H1 (cell line): ENCODE data around the gene NUAK1. TPM values are rescaled to one million over a fixed set of nuclear protein-coding genes. Genes with fewer than 3 reads are reported as not detected.

ENCODE experiments used
- CHD7 ChIP-seq: fragments of 300-600 bp; sonication (generic); IDR thresholded peaks from 2 replicates; pipeline ENCODE4 v1.7.1; 2012; ENCODE audit warnings: low read length, moderate library complexity, mild to moderate bottlenecking, inconsistent platforms; ENCODE audit not compliant: insufficient replicate concordance
- FOSL1 ChIP-seq: IDR thresholded peaks from 2 replicates; pipeline ENCODE4 v1.6.1; 2011; ENCODE audit warnings: mild to moderate bottlenecking, low read depth, low read length, moderate library complexity; ENCODE audit not compliant: insufficient read depth
- HDAC2 ChIP-seq, 2 experiments: fragments of 300-600 bp in 1 of 2; sonication (generic) in 1 of 2; IDR thresholded peaks; 2 replicates each; pipeline ENCODE4 v1.6.1; 2011 to 2012; ENCODE audit warnings: low read depth in 2 of 2, low read length in 2 of 2, mild to moderate bottlenecking in 2 of 2, moderate library complexity in 2 of 2, borderline replicate concordance in 1 of 2, inconsistent platforms in 1 of 2
- SIRT6 ChIP-seq: IDR thresholded peaks from one replicate; pipeline ENCODE4 v1.7.1; 2012; ENCODE audit warnings: low read length, inconsistent platforms
- SIX5 ChIP-seq: IDR thresholded peaks from 2 replicates; pipeline ENCODE4 v1.6.1; 2011; ENCODE audit warnings: mild to moderate bottlenecking, low read depth, low read length
- SP4 ChIP-seq: IDR thresholded peaks from 2 replicates; pipeline ENCODE4 v1.6.1; 2012; ENCODE audit warnings: low read length, inconsistent platforms
- polyA plus RNA-seq, 7 experiments: library from polyadenylated mRNA; depleted of rRNA in 3 of 7; stranded (reverse) in 5 of 7; unstranded in 2 of 7; fragments of >200 nt in 5 of 7; fragments of 200-250 nt in 2 of 7; gene quantifications; 1 replicate in 5 of 7; 2 replicates in 1 of 7; 4 replicates in 1 of 7; pipeline versions ENCODE4 v1.2.1 to v1.2.3, GENCODE V29; 2011 to 2013; ENCODE audit warnings: missing spikeins in 2 of 7, mixed read lengths in 2 of 7
- total RNA-seq: library from RNA; stranded (reverse); fragmentation: NEBNext Ultra II Directional; extraction: Animal tissue kit (Norgen Biotek cat#: 25700); gene quantifications from 2 replicates; pipeline ENCODE4 v1.2.1, GENCODE V29; 2021
- TF ChIP-seq, protein P1 (sequence below): IDR thresholded peaks from 2 replicates; pipeline ENCODE4 v1.6.1; 2012; ENCODE audit warnings: low read length, inconsistent platforms

Gene NUAK1
- total and polyA plus RNA-seq, 2 of the 8 experiments (the other 6 are each of a cell fraction or from before 2014, with no cell fraction given): 6.7 to 18.2 TPM

- no peak for TF ChIP-seq CHD7
- no peak for TF ChIP-seq SP4
- TF ChIP-seq HDAC2 (IDR thresholded peaks at IDR 0.05; ENCODE audit: borderline replicate concordance in 1 of 2, low read depth in 2 of 2, low read length in 2 of 2): no peak
- TF ChIP-seq SIRT6: no peak
- no peak for TF ChIP-seq SIX5
- TF ChIP-seq FOSL1: no peak
- TF ChIP-seq, protein P1, sequence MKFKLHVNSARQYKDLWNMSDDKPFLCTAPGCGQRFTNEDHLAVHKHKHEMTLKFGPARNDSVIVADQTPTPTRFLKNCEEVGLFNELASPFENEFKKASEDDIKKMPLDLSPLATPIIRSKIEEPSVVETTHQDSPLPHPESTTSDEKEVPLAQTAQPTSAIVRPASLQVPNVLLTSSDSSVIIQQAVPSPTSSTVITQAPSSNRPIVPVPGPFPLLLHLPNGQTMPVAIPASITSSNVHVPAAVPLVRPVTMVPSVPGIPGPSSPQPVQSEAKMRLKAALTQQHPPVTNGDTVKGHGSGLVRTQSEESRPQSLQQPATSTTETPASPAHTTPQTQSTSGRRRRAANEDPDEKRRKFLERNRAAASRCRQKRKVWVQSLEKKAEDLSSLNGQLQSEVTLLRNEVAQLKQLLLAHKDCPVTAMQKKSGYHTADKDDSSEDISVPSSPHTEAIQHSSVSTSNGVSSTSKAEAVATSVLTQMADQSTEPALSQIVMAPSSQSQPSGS: no peak
Measured at GRCh38 chr12:106090591-106091445, 47.9 kb downstream of the NUAK1 start (continued).
